HG02588 (cell line): ENCODE data around the gene FARP1.

Experiments
- ATAC-seq: cut with Tn5 transposase; IDR thresholded peaks from one replicate; pipeline ENCODE4 v1.9.1; 2021; ENCODE audit warnings: mild to moderate bottlenecking, moderate library complexity; ENCODE audit not compliant: unreplicated experiment

The FARP1 gene

DNA sequence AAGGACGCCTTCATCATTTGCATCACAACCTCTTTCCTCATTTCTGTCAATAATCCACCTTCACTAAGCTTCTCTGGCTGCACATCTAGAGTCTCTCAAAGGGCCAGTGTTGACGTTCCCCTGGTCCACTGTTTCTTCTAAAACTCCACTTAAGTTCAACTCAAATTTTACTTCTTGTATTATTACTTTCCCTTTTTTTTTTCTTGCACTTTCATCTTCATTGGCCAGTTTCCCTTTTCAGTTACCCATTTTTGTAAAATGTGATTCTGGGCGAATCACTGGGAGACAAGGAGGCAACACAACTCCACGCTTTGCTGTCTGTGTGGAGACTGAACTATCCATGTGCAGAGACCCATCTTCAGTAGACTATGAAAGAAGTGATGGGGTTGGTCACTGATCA, 162.8 kb downstream of the FARP1 start:
- ATAC-seq: no peak

GRCh38 chr13:98307463-98308085, 164.7 kb downstream of the FARP1 start:
- no peak for ATAC-seq

DNA sequence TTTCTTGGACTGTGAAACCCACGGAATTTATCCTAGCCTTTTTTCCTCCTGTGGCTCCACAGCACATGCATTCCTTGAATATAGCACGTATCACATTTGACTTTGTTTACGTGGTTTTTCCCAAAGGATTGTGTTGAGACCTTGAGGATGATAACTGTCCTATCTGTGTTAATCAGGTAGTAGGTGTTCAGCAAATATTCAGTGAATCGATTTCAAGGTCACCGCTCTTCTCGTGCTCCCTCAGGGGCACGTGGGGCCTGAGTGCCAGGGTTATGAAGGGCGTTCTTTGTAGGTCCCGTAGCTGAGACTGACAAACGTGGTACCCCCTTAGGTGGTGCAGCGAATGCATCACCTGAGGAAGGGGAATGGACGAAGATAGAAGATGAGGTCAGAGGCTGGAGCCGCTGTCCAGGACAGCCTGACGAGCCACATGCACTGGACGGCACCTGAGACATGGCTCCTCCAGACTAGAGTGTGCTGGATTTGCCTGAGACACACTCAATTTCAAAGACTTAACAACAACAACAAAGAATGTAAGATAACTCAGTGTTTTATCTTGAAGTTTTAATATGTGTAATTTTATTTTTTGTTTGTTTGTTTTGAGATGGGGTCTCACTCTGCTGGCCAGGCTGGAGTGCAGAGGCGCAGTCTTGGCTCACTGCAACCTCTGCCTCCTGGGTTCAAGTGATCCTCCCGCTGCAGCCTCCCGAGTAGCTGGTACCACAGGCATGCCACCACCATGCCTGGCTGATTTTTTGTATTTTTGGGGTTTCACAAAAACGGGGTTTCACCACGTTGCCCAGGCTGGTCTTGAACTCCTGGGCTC, 165.4 kb downstream of the FARP1 start:
- no peak for ATAC-seq

DNA sequence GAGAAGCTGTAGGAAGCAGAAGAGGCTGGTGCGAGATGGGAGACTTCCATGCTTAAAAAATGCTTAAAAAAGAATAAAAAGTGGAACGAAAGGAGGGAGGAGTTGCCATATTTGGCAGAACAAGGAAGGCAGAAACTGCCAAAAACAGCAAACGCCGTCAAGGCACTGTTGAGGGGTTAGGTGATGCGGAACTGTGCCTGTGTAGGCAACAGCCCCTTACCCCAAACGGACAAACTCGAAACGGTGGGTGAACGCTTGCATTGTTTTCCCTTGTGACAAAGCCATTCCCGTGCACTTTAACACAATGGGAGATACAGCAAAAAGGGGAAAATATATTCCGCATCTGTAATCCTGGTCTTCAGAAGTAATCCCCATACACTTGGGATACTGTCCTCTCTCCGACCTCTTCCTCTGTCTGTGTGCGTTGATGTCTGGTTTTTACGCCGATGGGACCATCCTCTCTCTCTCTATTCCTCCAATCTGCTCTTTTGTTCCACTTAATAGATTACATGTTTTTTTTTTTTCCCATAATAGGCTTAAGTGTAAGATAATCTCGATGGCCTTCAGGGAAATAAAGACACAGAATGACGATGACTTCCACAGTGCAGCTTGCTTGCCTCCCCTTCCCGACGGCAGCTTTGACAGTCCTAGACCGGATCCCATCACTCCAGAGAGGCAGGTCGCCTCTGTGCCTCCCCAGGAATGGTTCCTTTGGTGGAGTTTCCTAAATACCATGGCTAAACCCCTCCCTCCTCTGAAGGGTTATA, 166.9 kb downstream of the FARP1 start:
- no peak for ATAC-seq

- ATAC-seq: no peak
Measured at GRCh38 chr13:98310485-98311199, 167.7 kb downstream of the FARP1 start.

DNA sequence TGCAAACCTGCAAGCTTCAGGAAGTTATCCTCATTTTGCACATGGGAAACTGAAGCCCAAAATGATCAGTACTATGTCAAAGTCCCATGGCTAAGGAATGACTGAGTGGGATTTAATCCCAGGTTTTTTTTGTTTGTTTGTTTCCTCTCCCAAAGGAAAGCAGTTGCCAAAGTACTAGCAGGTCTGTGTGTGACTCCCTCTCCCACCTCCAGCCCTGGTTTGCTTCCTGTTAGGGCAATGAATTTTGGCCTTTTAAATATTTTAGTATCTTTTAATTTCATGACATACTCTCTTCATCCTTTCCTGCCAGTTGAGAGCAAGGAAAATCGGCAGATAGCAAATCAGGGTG, 168.3 kb downstream of the FARP1 start:
- ATAC-seq: no peak

DNA sequence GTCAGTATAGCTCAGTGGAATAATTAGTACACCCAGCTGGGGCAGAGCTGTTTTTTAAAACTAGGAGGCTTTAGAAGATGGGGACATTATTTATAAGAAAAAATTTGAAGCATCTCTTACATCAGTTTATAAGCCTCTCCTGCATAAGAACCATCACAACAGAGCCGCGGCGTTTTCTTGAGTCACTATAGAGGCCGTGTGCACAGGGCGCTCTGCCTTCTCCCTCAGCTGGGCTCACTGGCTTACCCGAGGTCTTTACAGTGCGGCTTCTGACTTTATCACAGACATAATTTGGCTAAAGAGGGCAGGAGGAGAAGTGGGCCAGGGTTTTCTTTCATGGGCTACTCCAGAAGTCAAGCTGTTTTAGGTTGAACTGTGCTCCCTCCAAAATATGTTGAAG, 169.7 kb downstream of the FARP1 start:
- no peak for ATAC-seq

DNA sequence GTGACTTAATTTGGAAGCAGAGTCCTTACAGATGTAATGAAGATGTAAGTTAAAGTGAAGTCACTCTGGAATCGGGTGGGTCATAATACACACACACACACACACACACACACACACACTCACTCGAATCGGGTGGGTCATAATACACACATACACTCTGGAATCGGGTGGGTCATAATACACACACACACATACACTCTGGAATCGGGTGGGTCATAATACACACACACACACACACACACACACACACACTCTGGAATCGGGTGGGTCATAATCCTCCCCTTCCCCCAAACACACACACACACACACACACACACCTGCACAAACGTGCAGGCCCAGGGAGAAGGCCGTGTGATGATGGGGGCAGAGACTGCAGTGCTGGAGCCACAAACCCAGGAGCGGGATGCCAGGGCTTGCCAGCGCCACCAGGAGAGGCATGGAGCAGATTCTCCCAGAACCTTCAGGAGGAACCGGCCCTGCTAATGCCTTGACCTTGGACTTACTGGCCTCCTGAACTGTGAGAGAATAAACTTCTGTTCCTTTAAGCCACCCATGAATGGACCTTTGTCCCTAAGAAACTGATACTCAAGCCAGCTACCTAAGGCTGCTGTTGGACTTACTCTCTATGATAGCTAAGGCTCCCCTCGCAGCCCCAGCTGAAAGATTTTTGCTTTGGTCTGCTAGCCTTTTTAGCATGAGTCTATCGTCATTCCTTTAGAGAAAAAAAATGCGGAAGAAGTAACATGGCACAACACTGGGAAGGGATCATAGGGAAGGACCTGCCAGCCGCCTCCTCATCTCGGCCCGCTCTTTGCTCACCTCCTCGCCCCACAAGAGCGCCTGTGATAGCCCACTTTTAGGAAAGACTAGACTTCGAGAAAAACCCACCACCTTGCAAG, 170.4 kb downstream of the FARP1 start:
- no peak for ATAC-seq

- no peak for ATAC-seq
Measured at GRCh38 chr13:98313922-98314292, 171.0 kb downstream of the FARP1 start.

DNA sequence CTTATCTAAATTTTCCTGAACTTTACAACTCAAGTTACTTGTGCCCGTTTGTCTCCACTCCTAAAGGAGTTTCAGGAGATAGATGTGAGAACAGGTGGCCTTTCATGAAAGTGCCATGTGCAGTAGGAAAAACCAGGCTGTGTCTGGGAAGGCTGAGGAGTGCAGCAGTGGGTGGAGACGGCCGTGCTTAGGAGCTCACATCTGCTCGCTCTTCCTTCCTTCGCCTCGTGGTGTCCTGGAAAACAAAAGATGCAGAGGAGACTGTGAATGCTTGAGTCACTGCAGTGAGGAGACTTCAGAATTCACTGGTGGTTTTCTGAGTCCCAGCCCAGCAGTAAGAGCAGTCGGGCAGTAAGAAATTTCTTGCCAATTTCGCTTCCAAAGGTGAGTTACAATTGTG, 172.6 kb downstream of the FARP1 start:
- ATAC-seq: no peak

GRCh38 chr13:98315902-98316301, 173.0 kb downstream of the FARP1 start:
- no peak for ATAC-seq

- ATAC-seq: no peak
Measured at GRCh38 chr13:98317573-98318171, 174.8 kb downstream of the FARP1 start.

DNA sequence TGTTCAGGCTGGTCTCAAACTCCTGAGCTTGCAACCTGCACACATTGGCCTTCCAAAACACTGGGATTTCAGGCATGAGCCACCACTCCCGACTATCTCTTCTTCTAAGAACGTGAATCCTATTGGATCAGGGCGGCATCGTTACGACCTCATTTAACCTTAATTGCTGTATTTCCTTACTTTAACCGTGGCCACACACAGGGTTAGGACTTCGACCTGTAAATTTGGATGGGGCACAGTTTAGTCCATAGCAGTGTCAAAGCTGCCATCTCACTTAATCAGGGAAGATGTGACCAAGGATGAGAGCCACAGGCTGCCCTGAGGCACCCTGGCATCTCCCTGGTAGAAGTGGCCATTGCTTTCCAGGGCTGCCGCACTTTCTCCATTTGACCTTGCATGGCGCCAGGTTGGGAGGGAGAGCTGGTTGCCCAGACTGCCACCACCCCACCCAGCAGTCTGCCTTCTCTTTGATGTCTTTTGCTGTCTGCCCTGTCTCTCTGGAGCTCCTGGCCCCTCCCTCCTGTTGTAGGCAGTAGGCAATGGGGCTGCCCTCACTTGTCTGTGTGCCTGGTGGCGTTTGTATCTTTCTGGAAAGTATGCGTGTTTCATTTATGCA, 175.5 kb downstream of the FARP1 start:
- no peak for ATAC-seq

GRCh38 chr13:98320561-98321105, 177.7 kb downstream of the FARP1 start:
- ATAC-seq: no peak

DNA sequence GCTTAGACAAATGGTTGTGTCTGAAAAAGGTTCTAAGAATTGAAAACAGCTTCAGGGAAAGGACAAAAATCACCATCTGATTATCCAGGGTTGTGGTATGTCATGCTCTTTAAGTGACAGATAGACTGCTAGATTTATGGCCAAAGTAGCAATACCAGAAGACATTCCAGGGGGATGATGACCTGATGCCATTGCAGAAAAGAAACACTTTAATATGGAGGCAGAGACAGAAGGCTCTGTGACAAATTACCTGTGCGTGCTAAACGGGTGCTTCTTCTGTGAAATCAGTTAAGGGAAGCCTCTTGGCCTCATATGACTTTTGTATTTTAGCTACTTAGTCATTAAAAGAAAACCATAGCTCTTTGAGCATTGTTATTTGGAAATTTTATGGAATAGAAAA, 178.5 kb downstream of the FARP1 start:
- ATAC-seq: no peak

- no peak for ATAC-seq
Measured at GRCh38 chr13:98322091-98322718, 179.3 kb downstream of the FARP1 start.

DNA sequence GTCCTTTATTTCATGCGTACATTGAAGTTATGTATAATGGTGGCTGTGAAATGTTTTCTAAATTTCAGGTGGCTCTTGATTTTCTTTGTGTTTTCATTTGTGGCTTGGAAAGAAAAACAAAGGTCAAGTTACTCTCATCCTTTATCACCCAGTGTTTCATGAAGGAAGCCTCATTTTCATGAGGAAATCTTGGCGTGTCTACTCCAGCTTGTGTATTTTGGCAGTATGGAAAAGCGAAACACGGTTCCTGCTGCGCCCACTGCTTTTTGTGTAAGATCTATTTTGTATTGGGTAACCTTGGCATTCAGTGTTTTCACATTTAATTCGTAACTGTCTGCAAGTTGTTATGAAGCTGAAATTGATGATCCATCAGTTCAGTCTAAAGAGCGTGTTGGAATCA, 181.2 kb downstream of the FARP1 start:
- ATAC-seq: no peak

GRCh38 chr13:98325724-98326123, 182.8 kb downstream of the FARP1 start:
- no peak for ATAC-seq

DNA sequence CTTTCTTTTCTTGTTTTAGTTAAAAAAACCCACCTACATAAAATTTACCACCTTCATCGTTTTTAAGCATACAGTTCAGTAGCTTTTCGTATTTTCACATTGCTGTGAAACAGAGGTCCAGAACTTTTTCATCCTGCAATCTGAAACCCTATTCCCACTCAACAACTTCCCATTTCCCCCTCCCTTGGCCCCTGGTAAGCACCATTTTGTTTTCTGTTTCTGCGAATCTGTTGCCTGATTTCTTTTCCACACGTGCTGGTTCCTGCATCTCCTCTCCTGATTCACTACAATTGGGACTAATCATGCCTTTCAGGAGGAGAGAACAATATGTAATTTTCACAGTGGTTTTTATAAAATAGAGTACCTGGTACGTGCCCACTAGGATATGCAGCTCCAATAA, 183.4 kb downstream of the FARP1 start:
- no peak for ATAC-seq
